ENCODE data around the gene LRMDA.

The LRMDA gene

GRCh38 chr10:76172020-76172419 is 740.6 kb downstream of the LRMDA start:
- DNase-seq (ENCODE audit: low read depth): no peak

DNA sequence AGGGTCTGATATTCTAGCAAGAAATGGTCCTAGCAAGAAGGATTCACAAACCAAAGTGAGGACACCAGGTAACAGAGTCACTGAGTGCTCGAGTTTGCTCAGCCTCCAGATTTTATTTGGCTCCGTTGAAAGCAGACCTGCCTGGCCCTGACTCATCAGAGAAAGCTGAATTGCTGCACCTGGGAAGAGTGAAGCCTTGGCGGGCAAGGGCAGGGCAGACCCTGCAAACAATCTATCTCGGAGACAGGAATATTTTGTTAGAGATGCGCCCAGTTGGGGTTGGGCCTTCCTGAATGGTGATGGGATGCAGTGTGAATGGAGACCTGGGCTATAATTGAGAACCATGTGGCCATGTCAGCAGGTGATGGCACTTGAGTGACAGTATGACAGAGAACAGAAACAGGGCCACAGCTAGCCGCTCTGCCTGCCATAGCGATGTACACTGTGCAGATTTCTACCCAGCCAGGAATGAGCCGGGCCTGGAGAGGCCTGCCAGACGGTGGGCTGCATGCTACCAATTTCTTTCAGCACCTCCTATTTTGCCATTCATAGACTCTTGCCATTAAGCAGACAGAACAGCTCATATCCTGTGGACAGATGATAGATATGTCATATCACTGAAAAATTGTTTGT is 744.2 kb downstream of the LRMDA start:
- DNase-seq (ENCODE audit: low read depth): no peak

DNA sequence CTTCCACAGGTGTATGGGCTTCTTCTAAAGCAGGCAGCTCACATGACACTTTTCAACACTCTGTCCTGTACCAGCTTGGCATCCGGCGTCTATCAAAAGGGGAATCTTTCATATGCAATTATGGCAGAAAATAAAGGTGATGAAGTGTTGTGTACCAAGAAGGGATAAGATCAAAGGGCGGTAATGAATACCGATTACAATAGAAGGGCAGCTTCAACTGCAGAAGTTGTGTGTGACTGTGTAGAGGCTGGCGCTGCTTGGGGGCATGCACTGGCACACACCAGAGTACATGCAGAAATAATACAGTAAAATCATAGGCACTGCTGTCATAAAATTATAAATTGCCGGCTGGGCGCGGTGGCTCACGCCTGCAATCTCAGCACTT is 744.7 kb downstream of the LRMDA start:
- DNase-seq (ENCODE audit: low read depth): no peak

- no peak for DNase-seq (ENCODE audit: low read depth)
These were observed 746.5 kb downstream of the LRMDA start for GRCh38 chr10:76177936-76178335.

GRCh38 chr10:76178532-76179292 is 747.3 kb downstream of the LRMDA start:
- DNase-seq (ENCODE audit: low read depth): no peak

DNA sequence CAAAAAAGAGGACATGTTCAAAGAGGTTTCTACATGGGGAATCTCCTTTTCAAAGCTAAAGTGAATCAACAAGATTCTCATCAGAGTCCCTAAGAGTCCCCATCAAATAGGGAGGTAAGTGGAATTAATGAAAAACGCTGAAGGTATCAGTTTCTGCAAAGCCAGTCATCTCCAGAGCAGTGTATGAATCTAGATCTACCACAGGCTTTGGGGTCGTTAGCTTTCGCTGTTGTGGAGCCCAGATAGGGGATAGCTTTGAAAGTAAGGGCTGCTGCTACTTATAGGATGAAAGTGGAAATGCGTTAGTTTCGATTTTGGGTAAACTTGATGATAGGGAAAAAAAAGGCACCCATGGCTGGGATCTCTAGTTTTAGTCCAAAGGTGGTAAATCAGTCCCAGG is 748.4 kb downstream of the LRMDA start:
- no peak for DNase-seq (ENCODE audit: low read depth)

DNA sequence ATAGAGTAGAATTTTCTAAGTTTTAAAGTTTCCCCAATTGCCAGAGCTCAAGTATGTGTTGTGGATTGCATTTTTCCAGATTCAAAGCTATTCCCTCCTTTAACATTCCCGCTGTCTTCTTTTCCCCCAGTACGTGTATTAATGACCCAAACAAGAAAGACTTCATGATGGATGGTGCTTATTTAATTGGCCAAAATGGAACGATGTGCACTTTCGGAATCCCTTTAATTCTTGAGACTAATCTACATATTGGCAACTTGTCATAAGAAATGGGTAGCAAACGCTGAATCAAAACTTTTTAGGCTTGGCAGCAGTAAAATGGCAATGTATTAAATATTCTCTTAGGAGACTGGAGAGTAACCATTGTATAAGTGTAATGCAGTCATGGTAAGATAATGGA is 753.2 kb downstream of the LRMDA start:
- DNase-seq (ENCODE audit: low read depth): no peak

GRCh38 chr10:76185471-76186301 is 754.3 kb downstream of the LRMDA start:
- no peak for DNase-seq (ENCODE audit: low read depth)

GRCh38 chr10:76188216-76188615 is 756.8 kb downstream of the LRMDA start:
- no peak for DNase-seq (ENCODE audit: low read depth)

GRCh38 chr10:76190634-76191270 is 759.3 kb downstream of the LRMDA start:
- no peak for DNase-seq (ENCODE audit: low read depth)

DNA sequence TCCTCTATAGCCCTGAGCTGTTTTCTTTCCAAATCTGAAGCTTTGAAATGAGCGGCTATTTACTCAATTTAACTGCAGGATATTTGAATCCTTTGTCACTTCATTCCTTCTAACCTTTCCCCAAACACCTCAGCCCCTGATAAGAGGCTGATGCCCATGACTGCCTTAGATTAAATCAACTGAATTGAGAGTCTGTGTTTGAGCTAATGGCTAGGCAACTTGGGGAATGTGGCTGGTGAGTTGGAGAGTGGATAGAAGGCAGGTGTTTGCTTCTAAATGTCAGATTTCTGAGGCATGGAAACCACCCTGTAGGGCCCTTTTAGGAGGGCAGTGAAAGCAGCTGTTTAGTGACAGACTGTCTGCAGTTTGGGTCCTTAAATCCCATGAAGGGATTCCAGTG is 759.9 kb downstream of the LRMDA start:
- DNase-seq (ENCODE audit: low read depth): no peak

GRCh38 chr10:76192151-76192550 is 760.7 kb downstream of the LRMDA start:
- DNase-seq (ENCODE audit: low read depth): no peak

DNA sequence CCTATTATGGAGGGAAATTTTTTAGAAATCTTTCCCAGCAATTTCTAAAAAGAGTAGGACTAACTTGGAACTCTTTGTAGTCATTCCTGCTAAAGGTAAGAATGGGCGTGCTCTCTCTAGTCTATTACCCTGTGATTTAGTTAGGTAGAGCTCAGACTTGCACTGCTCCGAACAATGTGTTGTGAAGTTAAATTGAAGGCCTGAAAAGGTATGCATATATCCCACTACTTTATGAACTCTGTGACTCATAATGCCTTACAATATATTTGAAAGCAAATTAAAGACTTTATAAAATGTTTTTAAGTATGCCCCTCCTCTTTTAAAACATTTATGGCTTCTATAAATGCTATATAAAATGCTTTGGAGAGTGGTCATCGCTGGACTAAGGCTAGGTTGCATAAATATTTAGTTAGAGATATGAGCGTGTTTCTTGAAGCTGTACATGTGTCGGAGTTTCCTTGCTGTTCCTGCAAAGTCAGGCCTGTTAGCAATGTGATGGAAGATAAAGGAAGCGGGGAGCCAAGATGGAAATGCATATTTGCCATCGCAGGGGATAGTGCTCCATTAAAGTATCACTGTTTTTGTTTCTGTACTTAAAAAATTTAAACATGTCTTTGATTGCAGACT is 761.4 kb downstream of the LRMDA start:
- DNase-seq (ENCODE audit: low read depth): no peak

DNA sequence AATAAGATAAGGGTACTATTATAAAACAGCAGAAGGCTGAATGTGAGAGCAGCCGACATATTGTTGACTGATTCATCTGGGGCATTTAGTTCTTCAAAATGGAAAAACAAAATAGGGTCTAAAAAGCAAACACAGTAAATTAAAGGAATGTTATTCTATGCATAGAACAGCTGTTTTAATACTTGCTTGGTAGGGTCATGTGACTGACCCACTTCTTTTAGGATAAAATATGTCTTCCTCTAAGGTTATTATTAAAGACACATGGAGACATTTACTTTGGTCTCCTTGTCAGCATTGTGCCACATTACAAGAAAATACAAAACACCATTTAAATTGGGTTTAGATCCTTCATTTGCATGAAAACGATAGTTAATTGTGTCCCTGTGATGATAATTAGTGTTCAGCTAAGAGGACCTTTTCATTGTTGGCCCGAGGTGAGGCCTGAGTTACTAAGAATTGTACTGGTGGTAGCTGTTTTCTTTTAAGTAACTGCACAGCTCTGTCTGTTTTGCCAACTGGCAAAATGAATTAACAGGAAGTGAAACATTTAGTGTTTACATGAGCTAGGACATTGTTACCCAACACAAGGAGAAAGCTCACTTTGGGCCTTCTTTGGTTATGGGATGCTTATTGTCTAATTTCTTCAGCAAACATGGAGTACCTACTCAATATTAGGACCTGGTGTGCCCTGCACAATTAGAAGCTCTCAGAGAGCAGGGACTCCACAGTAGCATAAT is 764.4 kb downstream of the LRMDA start:
- no peak for DNase-seq (ENCODE audit: low read depth)

- no peak for DNase-seq (ENCODE audit: low read depth)
These were observed 765.9 kb downstream of the LRMDA start for GRCh38 chr10:76197293-76197692.

- no peak for DNase-seq (ENCODE audit: low read depth)
These were observed 767.0 kb downstream of the LRMDA start for GRCh38 chr10:76198287-76199035.

GRCh38 chr10:76201962-76202361 is 770.5 kb downstream of the LRMDA start:
- no peak for DNase-seq (ENCODE audit: low read depth)

GRCh38 chr10:76202777-76203176 is 771.4 kb downstream of the LRMDA start:
- peak; percentile 68 for DNase-seq (ENCODE audit: low read depth)

GRCh38 chr10:76205361-76205760 is 773.9 kb downstream of the LRMDA start:
- peak; percentile 61 for DNase-seq (ENCODE audit: low read depth)

DNA sequence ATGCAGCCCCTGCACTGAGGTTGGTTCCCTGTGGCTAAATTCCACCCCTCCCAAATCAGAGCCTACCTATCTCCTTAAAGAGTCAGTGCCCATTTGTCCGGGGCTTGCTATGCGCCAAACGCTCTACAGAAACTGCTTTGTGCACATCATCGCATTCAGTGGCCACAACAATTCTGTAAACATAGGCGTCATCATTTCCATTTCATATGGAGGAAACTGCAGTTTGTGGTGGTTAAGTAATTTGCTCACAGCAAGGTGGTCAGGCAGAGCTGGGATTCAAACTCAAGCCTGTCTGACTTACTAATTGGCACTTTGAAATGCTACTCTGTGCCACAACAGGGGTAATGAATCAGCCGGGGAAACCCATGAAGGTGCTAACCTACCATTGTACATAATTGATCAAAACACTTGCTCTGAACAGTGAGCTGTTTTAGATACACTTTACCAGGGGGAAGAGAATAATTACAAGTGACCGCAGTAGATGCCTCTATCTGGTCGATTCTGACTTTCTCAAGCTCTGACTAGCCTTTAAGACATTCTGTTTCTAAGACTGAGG is 775.5 kb downstream of the LRMDA start:
- DNase-seq (ENCODE audit: low read depth): no peak
